Measurements from ENCODE around the gene RBM23. TPM values are rescaled to one million over a fixed set of nuclear protein-coding genes. Genes with fewer than 3 reads are reported as not detected.

The RBM23 gene
- polyA plus RNA-seq, 1 experiment: 46.2 TPM

DNA sequence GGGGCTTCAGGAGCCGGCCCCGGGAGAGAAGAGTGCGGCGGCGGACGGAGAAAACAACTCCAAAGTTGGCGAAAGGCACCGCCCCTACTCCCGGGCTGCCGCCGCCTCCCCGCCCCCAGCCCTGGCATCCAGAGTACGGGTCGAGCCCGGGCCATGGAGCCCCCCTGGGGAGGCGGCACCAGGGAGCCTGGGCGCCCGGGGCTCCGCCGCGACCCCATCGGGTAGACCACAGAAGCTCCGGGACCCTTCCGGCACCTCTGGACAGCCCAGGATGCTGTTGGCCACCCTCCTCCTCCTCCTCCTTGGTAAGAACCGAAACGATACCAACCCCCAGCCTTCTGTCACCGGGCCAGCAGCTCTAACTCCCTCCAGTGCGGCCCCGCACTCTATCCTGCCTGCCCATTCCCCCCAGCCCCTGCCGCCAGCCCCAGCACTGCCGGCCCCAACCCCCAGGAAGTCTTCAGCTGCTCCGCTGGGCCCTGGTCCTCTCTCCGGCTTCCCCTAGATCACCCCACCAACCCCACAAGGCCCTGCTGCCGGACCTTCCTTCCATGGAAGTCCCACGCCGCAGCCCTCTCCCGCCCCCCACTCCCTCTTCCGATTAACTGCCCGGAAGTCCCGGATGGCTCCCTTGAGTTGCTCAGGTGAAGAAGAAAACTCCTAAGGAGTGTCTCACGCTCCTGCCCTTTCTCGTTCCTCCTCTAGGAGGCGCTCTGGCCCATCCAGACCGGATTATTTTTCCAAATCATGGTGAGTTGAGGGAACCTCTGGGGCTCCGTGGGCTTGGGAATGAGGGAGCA lies 46.7 kb downstream of the RBM23 start:
- DNase-seq (ENCODE audit: low read depth, low spot score): peak; percentile 58
- CTCF ChIA-PET: interaction anchor here (0.5 to 5.2 kb wide), 44 partner anchors 11 to 1401 kb away, joined by 3 to 110 read pairs (median 4); partner anchors contain the start of genes OXA1L, PRMT5, RBM23 and REM2
- peak overlapping the region; percentile 80 for H3K4me3 ChIP-seq (ENCODE audit: low read depth, low read length)
- H3K27me3 ChIP-seq (ENCODE audit: control insufficient read depth, insufficient read depth, low read length): no peaks in the 10 kb centered on the region
- TF ChIP-seq, protein P1, sequence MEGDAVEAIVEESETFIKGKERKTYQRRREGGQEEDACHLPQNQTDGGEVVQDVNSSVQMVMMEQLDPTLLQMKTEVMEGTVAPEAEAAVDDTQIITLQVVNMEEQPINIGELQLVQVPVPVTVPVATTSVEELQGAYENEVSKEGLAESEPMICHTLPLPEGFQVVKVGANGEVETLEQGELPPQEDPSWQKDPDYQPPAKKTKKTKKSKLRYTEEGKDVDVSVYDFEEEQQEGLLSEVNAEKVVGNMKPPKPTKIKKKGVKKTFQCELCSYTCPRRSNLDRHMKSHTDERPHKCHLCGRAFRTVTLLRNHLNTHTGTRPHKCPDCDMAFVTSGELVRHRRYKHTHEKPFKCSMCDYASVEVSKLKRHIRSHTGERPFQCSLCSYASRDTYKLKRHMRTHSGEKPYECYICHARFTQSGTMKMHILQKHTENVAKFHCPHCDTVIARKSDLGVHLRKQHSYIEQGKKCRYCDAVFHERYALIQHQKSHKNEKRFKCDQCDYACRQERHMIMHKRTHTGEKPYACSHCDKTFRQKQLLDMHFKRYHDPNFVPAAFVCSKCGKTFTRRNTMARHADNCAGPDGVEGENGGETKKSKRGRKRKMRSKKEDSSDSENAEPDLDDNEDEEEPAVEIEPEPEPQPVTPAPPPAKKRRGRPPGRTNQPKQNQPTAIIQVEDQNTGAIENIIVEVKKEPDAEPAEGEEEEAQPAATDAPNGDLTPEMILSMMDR (IDR thresholded peaks at IDR 0.05; ENCODE audit: low read depth, low read length): peak; percentile 96
- peak overlapping the region; percentile 91 for H3K27ac ChIP-seq (ENCODE audit: low read depth, low read length)
- no peaks in the 10 kb centered on the region; the same call in 1 of the 2 replicates for H3K9me3 ChIP-seq (ENCODE audit: control insufficient read depth, insufficient read depth, low read length)
- POLR2A ChIA-PET: interaction anchor here (0.8 to 1.3 kb wide), 3 partner anchors 12 to 105 kb away, joined by 4 to 10 read pairs (median 5); no protein-coding TSS in a partner anchor

DNA sequence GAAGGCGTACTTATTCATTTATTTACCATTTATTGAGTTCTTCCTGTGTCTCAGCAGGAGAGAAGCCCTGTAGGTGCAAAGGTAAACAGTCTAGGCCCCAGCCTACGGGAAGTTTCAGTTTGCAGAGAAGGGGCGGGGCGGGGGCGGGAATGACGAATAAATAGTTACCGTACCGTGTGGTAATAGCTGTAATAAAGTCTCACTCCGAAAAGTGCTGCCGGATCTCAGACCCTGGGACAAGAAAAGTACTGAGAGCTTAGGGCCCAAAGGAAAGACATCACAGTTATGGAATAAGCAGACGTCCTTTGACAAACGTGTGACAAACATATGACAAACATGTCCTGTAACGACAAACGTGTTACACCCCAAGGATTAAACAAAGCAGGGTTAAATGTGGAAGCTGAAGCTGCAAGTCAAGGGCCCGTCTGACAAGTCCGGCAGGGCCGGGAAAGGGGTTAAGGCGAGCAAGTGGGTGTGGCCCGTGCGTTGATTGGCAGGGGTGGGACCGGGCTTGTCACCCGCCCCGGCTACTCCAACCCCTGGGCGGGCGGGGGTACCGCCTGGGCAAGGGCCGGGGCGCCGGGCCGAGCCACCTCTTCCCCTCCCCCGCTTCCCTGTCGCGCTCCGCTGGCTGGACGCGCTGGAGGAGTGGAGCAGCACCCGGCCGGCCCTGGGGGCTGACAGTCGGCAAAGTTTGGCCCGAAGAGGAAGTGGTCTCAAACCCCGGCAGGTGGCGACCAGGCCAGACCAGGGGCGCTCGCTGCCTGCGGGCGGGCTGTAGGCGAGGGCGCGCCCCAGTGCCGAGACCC lies 47.5 kb downstream of the RBM23 start, which contains the start of gene LRP10:
Gene LRP10 (plus strand): TSS at position 517 of the 809 bp plus-strand sequence. CDS start 564 bp downstream, outside the sequence.
- peak within 1 kb of the TSS; percentile 91 for H3K27ac ChIP-seq (ENCODE audit: low read depth, low read length)
- peak within 1 kb of the TSS; percentile 80 for H3K4me3 ChIP-seq (ENCODE audit: low read depth, low read length)
- CTCF ChIA-PET: interaction anchor here (0.8 to 5.2 kb wide), 18 partner anchors 10 to 315 kb away, joined by 3 to 110 read pairs (median 9); partner anchors contain the start of genes OXA1L, RBM23 and REM2
- TF ChIP-seq, protein P1 (IDR thresholded peaks at IDR 0.05; ENCODE audit: low read depth, low read length): no peak
- no peaks in the 10 kb centered on the region for H3K27me3 ChIP-seq (ENCODE audit: control insufficient read depth, insufficient read depth, low read length)
- no peaks in the 10 kb centered on the region; the same call in 1 of the 2 replicates for H3K9me3 ChIP-seq (ENCODE audit: control insufficient read depth, insufficient read depth, low read length)
- POLR2A ChIA-PET: interaction anchor here (0.8 to 1.3 kb wide), 3 partner anchors 11 to 106 kb away, joined by 4 to 10 read pairs (median 5); no protein-coding TSS in a partner anchor
- DNase-seq (ENCODE audit: low read depth, low spot score): no peak

DNA sequence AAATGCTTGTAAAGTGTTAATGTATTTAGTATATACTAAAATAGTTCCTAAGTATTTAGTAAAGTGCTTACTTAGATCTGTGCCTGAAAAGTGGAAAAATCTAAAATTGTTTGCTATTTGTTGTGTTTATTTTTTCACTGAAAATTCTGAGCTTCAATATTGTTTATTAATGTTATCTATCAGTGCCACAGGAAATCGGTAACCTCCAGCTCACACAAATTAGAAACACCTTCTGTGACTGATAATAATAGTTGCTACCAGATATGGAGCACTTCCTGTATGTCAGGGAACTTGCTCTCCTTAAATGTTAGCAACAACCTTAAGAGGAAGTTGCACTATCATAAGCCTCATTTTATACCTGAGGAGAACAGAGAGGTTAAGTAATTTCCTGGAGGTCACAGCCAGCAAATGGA lies 48.1 kb downstream of the RBM23 start:
- peak overlapping the region; percentile 80 for H3K4me3 ChIP-seq (ENCODE audit: low read depth, low read length)
- H3K27me3 ChIP-seq (ENCODE audit: control insufficient read depth, insufficient read depth, low read length): no peaks in the 10 kb centered on the region
- H3K9me3 ChIP-seq (ENCODE audit: control insufficient read depth, insufficient read depth, low read length): no peaks in the 10 kb centered on the region; the same call in 1 of the 2 replicates
- ChIA-PET CTCF (interaction anchor here (1.1 to 5.2 kb wide), 13 partner anchors 10 to 314 kb away, joined by 3 to 110 read pairs (median 14); partner anchors contain the start of gene REM2), POLR2A (interaction anchor here (1.2 to 1.3 kb wide), 2 partner anchors 17 to 107 kb away, joined by 4 to 5 read pairs; no protein-coding TSS in a partner anchor)
- peak overlapping the region; percentile 91 for H3K27ac ChIP-seq (ENCODE audit: low read depth, low read length)
- TF ChIP-seq, protein P1 (IDR thresholded peaks at IDR 0.05; ENCODE audit: low read depth, low read length): no peak
- no peak for DNase-seq (ENCODE audit: low read depth, low spot score)

DNA sequence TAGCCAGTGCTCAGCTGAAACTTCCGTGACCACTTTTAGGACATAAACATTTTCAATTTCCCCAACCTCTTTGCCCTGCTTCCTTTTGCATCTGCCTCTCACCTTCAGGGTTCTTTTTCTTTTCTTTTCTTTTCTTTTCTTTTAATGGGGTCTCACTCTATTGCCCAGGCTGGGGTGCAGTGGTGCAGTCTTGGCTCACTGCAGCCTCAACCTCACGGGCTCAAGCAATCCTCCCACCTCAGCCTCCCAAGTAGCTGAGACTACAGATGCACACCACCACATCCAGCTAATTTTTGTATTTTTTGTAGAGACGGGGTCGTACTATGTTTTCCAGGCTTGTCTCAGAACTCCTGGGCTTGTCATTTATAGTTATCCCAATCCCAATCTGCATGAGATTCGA lies 52.1 kb downstream of the RBM23 start:
- no peak for DNase-seq (ENCODE audit: low read depth, low spot score)
- H3K27me3 ChIP-seq (ENCODE audit: control insufficient read depth, insufficient read depth, low read length): no peaks in the 10 kb centered on the region
- peaks cover under 1% of the 10 kb centered on the region; the same call in 1 of the 2 replicates for H3K9me3 ChIP-seq (ENCODE audit: control insufficient read depth, insufficient read depth, low read length)
- H3K27ac ChIP-seq (ENCODE audit: low read depth, low read length): no peak overlapping the region
- ChIA-PET CTCF (interaction anchor here (1.1 to 2.0 kb wide), 3 partner anchors 12 to 310 kb away, joined by 3 to 9 read pairs (median 4); no protein-coding TSS in a partner anchor), POLR2A (no interaction called here)
- TF ChIP-seq, protein P1 (IDR thresholded peaks at IDR 0.05; ENCODE audit: low read depth, low read length): no peak
- H3K4me3 ChIP-seq (ENCODE audit: low read depth, low read length): no peak overlapping the region
